ENCODE results near the gene ATXN7L1. TPM values are rescaled to one million over a fixed set of nuclear protein-coding genes. Genes with fewer than 3 reads are reported as not detected.

ATXN7L1 gene
- total and polyA plus RNA-seq, 4 donors, result 4.2 to 22.5 (median 8.5) TPM

- Histone ChIP-seq H3K27me3 (ENCODE audit: control insufficient read depth in 3 of 3, insufficient read depth in 3 of 3, low read length in 2 of 3) (no peaks in the 10 kb centered on the region), H3K9ac (ENCODE audit: insufficient read depth in 1 of 2, low read length in 2 of 2) (no peak overlapping the region), H3K4me1 (ENCODE audit: control insufficient read depth in 5 of 5, insufficient read depth in 5 of 5, low read length in 5 of 5) (no peaks in the 10 kb centered on the region), H3K4me3 (no peak overlapping the region), H3K9me3 (ENCODE audit: control insufficient read depth in 4 of 4, insufficient read depth in 3 of 4, low read length in 3 of 4) (no peaks in the 10 kb centered on the region), H3K27ac (ENCODE audit: low read depth in 1 of 2, low read length in 1 of 2) (no peak overlapping the region), H3K36me3 (ENCODE audit: control insufficient read depth in 4 of 4, insufficient read depth in 4 of 4, low read length in 4 of 4) (peaks cover 0 to 16% (median 6%) of the 10 kb centered on the region in 4 donors)
- no peak for TF ChIP-seq CTCF (IDR thresholded peaks at IDR 0.05; ENCODE audit: control extremely low read depth, extremely low read depth)
- WGBS, 2 donors, result 84 to 89% methylated on average over 8 of the region's 8 CpGs
- DNase-seq, result no peak
- ATAC-seq (ENCODE audit: insufficient read depth, low FRiP score), result no peak
Observed at GRCh38 chr7:105664816-105665525, 211.4 kb downstream of the ATXN7L1 start.

GRCh38 chr7:105662998-105663397, 213.4 kb downstream of the ATXN7L1 start:
- H3K9me3 ChIP-seq (ENCODE audit: control insufficient read depth in 4 of 4, insufficient read depth in 3 of 4, low read length in 3 of 4), result no peaks in the 10 kb centered on the region
- H3K9ac ChIP-seq (ENCODE audit: insufficient read depth in 1 of 2, low read length in 2 of 2), result no peak overlapping the region
- no peaks in the 10 kb centered on the region for H3K4me1 ChIP-seq (ENCODE audit: control insufficient read depth in 5 of 5, insufficient read depth in 5 of 5, low read length in 5 of 5)
- H3K27ac ChIP-seq (ENCODE audit: low read depth in 1 of 2, low read length in 1 of 2), result no peak overlapping the region
- no peak for ATAC-seq (ENCODE audit: insufficient read depth, low FRiP score)
- 89 to 90% methylated on average over 7 of the region's 7 CpGs for WGBS, 2 donors
- no peak for TF ChIP-seq CTCF (IDR thresholded peaks at IDR 0.05; ENCODE audit: control extremely low read depth, extremely low read depth)
- H3K36me3 ChIP-seq (ENCODE audit: control insufficient read depth in 4 of 4, insufficient read depth in 4 of 4, low read length in 4 of 4), result peaks cover 0 to 19% (median 7%) of the 10 kb centered on the region in 4 donors
- H3K4me3 ChIP-seq, result no peak overlapping the region
- no peaks in the 10 kb centered on the region for H3K27me3 ChIP-seq (ENCODE audit: control insufficient read depth in 3 of 3, insufficient read depth in 3 of 3, low read length in 2 of 3)
- DNase-seq, result no peak

- TF ChIP-seq CTCF (IDR thresholded peaks at IDR 0.05; ENCODE audit: control extremely low read depth, extremely low read depth), result no peak
- H3K9me3 ChIP-seq (ENCODE audit: control insufficient read depth in 4 of 4, insufficient read depth in 3 of 4, low read length in 3 of 4), result no peaks in the 10 kb centered on the region
- no peak for ATAC-seq (ENCODE audit: insufficient read depth, low FRiP score)
- DNase-seq, result no peak
- no peak overlapping the region for H3K27ac ChIP-seq (ENCODE audit: low read depth in 1 of 2, low read length in 1 of 2)
- H3K4me1 ChIP-seq (ENCODE audit: control insufficient read depth in 5 of 5, insufficient read depth in 5 of 5, low read length in 5 of 5), result no peaks in the 10 kb centered on the region
- peaks cover 0 to 19% (median 7%) of the 10 kb centered on the region in 4 donors for H3K36me3 ChIP-seq (ENCODE audit: control insufficient read depth in 4 of 4, insufficient read depth in 4 of 4, low read length in 4 of 4)
- H3K9ac ChIP-seq (ENCODE audit: insufficient read depth in 1 of 2, low read length in 2 of 2), result no peak overlapping the region
- no peak overlapping the region for H3K4me3 ChIP-seq
- no peaks in the 10 kb centered on the region for H3K27me3 ChIP-seq (ENCODE audit: control insufficient read depth in 3 of 3, insufficient read depth in 3 of 3, low read length in 2 of 3)
- 95 to 96% methylated on average over 6 of the region's 6 CpGs for WGBS, 2 donors
Observed at GRCh38 chr7:105661625-105662024, 214.8 kb downstream of the ATXN7L1 start.

Measured in lung (tissue), 12 donors.